Osteoblast (primary cell): ENCODE measurements around the gene ADGRF3. TPM values are rescaled to one million over a fixed set of nuclear protein-coding genes. Genes with fewer than 3 reads are reported as not detected.

Experiments used
- DNase-seq: peaks from one replicate; pipeline ENCODE4 v3.0.0; 2011; ENCODE audit warnings: low spot score, mixed read lengths; ENCODE audit not compliant: insufficient read length; ENCODE audit errors: missing footprints
- H2AFZ ChIP-seq: 2 replicates; pipeline ENCODE4 v1.6.0; 2011; ENCODE audit warnings: mild to moderate bottlenecking, low read length
- H3K27ac ChIP-seq: 2 replicates; pipeline ENCODE4 v1.5.1; 2011; ENCODE audit warnings: mild to moderate bottlenecking, low read depth, low read length, moderate library complexity
- H3K27me3 ChIP-seq: 2 replicates; pipeline ENCODE4 v1.6.0; 2012; ENCODE audit warnings: mild to moderate bottlenecking, control low read depth, inconsistent platforms, low read length, moderate library complexity; ENCODE audit not compliant: insufficient read depth
- H3K36me3 ChIP-seq: 2 replicates; pipeline ENCODE4 v1.5.1; 2011; ENCODE audit warnings: mild to moderate bottlenecking, low read length, control low read depth, moderate library complexity; ENCODE audit not compliant: insufficient read depth
- H3K4me1 ChIP-seq: 2 replicates; pipeline ENCODE4 v1.5.1; 2011; ENCODE audit warnings: mild to moderate bottlenecking, low read length, control low read depth, moderate library complexity; ENCODE audit not compliant: insufficient read depth
- H3K4me2 ChIP-seq: 2 replicates; pipeline ENCODE4 v1.6.0; 2011; ENCODE audit warnings: mild to moderate bottlenecking, low read length; ENCODE audit not compliant: insufficient read depth
- H3K4me3 ChIP-seq: fragments of 200-600 bp; sonication (generic); 3 replicates; pipeline ENCODE4 v1.5.1; 2012; ENCODE audit warnings: mild to moderate bottlenecking, low read length, inconsistent platforms; ENCODE audit not compliant: insufficient read depth
- H3K79me2 ChIP-seq: 2 replicates; pipeline ENCODE4 v1.6.0; 2012; ENCODE audit warnings: mild to moderate bottlenecking, low read length, control low read depth, inconsistent platforms; ENCODE audit not compliant: insufficient read depth
- H3K9me3 ChIP-seq: 2 replicates; pipeline ENCODE4 v1.5.1; 2011; ENCODE audit warnings: low read depth, low read length, control low read depth
- H4K20me1 ChIP-seq: 2 replicates; pipeline ENCODE4 v1.6.0; 2012; ENCODE audit warnings: mild to moderate bottlenecking, low read length, control low read depth; ENCODE audit not compliant: insufficient read depth
- CTCF ChIP-seq: IDR thresholded peaks from 2 replicates; pipeline ENCODE4 v1.5.1; 2011; ENCODE audit warnings: mild to moderate bottlenecking, low read depth, low read length, moderate library complexity; ENCODE audit errors: extremely low read depth
- total RNA-seq: library from RNA; depleted of rRNA; stranded (reverse); fragments of >200 nt; gene quantifications from 2 replicates; pipeline ENCODE4 v1.2.3, GENCODE V29; 2012

The ADGRF3 gene
- total RNA-seq, 1 donor: under 0.01 TPM

GRCh38 chr2:26352892-26353291 lies 6.3 kb upstream of the ADGRF3 start:
- H4K20me1 ChIP-seq: peaks cover 16% of the 10 kb centered on the region
- peaks cover 25% of the 10 kb centered on the region for H3K4me1 ChIP-seq
- H3K9me3 ChIP-seq: no peaks in the 10 kb centered on the region
- H3K4me2 ChIP-seq: no peak overlapping the region
- no peaks in the 10 kb centered on the region for H3K27me3 ChIP-seq
- no peak overlapping the region for H2AFZ ChIP-seq
- DNase-seq: peak; percentile 85
- no peaks in the 10 kb centered on the region for H3K36me3 ChIP-seq
- peaks cover 92% of the 10 kb centered on the region for H3K79me2 ChIP-seq
- no peak for TF ChIP-seq CTCF
- no peak overlapping the region for H3K4me3 ChIP-seq
- no peak overlapping the region for H3K27ac ChIP-seq

- Histone ChIP-seq H3K27me3 (no peaks in the 10 kb centered on the region), H3K4me2 (no peak overlapping the region), H3K4me3 (no peak overlapping the region), H3K27ac (no peak overlapping the region), H3K4me1 (peaks cover 31% of the 10 kb centered on the region), H3K9me3 (no peaks in the 10 kb centered on the region), H4K20me1 (peaks cover 18% of the 10 kb centered on the region), H3K79me2 (peaks cover 92% of the 10 kb centered on the region), H2AFZ (no peak overlapping the region), H3K36me3 (no peaks in the 10 kb centered on the region)
- TF ChIP-seq CTCF: no peak
- DNase-seq: no peak
These were observed 4.9 kb upstream of the ADGRF3 start for GRCh38 chr2:26351375-26352090.

- Histone ChIP-seq H3K79me2 (peaks cover 90% of the 10 kb centered on the region), H3K4me2 (no peak overlapping the region), H2AFZ (no peak overlapping the region), H3K4me3 (no peak overlapping the region), H3K36me3 (no peaks in the 10 kb centered on the region), H4K20me1 (peaks cover 14% of the 10 kb centered on the region), H3K27me3 (no peaks in the 10 kb centered on the region), H3K4me1 (peaks cover 19% of the 10 kb centered on the region), H3K27ac (no peak overlapping the region), H3K9me3 (no peaks in the 10 kb centered on the region)
- DNase-seq: no peak
- no peak for TF ChIP-seq CTCF
These were observed 3.1 kb upstream of the ADGRF3 start for GRCh38 chr2:26349690-26350089.

GRCh38 chr2:26347286-26347865 lies 787 bp upstream of the ADGRF3 start:
- peaks cover 22% of the 10 kb centered on the region for H3K4me1 ChIP-seq
- TF ChIP-seq CTCF: no peak
- H3K4me3 ChIP-seq: peak overlapping the region; percentile 98
- peak overlapping the region; percentile 91 for H2AFZ ChIP-seq
- H3K36me3 ChIP-seq: no peaks in the 10 kb centered on the region
- H3K79me2 ChIP-seq: peaks cover 74% of the 10 kb centered on the region
- peak; percentile 55 for DNase-seq
- H3K4me2 ChIP-seq: peak overlapping the region; percentile 99
- H3K27me3 ChIP-seq: no peaks in the 10 kb centered on the region
- no peaks in the 10 kb centered on the region for H3K9me3 ChIP-seq
- peaks cover 14% of the 10 kb centered on the region for H4K20me1 ChIP-seq
- peak overlapping the region; percentile 86 for H3K27ac ChIP-seq
